GM21390 (cell line): ENCODE data around the gene DTNA.

Source experiments
- ATAC-seq: cut with Tn5 transposase; IDR thresholded peaks from one replicate; pipeline ENCODE4 v1.9.1; 2021; ENCODE audit not compliant: unreplicated experiment

The DTNA gene

GRCh38 chr18:34805103-34805877, 95.2 kb downstream of the DTNA start:
- no peak for ATAC-seq

GRCh38 chr18:34805878-34806351, 95.8 kb downstream of the DTNA start:
- ATAC-seq, result no peak

GRCh38 chr18:34806527-34806926, 96.4 kb downstream of the DTNA start:
- ATAC-seq, result no peak

GRCh38 chr18:34807106-34807796, 97.2 kb downstream of the DTNA start:
- ATAC-seq, result no peak

- ATAC-seq, result no peak
Measured at GRCh38 chr18:34808389-34808788, 98.3 kb downstream of the DTNA start.

GRCh38 chr18:34809451-34810072, 99.5 kb downstream of the DTNA start:
- ATAC-seq, result no peak

GRCh38 chr18:34816183-34816582, 106.1 kb downstream of the DTNA start:
- no peak for ATAC-seq

- ATAC-seq, result no peak
Measured at GRCh38 chr18:34817636-34818035, 107.5 kb downstream of the DTNA start.

- no peak for ATAC-seq
Measured at GRCh38 chr18:34818064-34818463, 108.0 kb downstream of the DTNA start.

GRCh38 chr18:34820360-34821065, 110.4 kb downstream of the DTNA start:
- no peak for ATAC-seq

- no peak for ATAC-seq
Measured at GRCh38 chr18:34821669-34822210, 111.6 kb downstream of the DTNA start.

- ATAC-seq, result no peak
Measured at GRCh38 chr18:34828093-34828492, 118.0 kb downstream of the DTNA start.

GRCh38 chr18:34834897-34835296, 124.8 kb downstream of the DTNA start:
- no peak for ATAC-seq

GRCh38 chr18:34835466-34835865, 125.4 kb downstream of the DTNA start:
- ATAC-seq, result no peak

GRCh38 chr18:34837769-34838272, 127.7 kb downstream of the DTNA start:
- ATAC-seq, result no peak

GRCh38 chr18:34838669-34839068, 128.6 kb downstream of the DTNA start:
- ATAC-seq, result no peak

- no peak for ATAC-seq
Measured at GRCh38 chr18:34840256-34840826, 130.2 kb downstream of the DTNA start.

- ATAC-seq, result no peak
Measured at GRCh38 chr18:34841891-34842290, 131.8 kb downstream of the DTNA start.

- ATAC-seq, result no peak
Measured at GRCh38 chr18:34844072-34844471, 134.0 kb downstream of the DTNA start.

GRCh38 chr18:34844732-34845459, 134.8 kb downstream of the DTNA start:
- no peak for ATAC-seq
